ENCODE data around the gene TPRG1L.

TPRG1L gene

DNA sequence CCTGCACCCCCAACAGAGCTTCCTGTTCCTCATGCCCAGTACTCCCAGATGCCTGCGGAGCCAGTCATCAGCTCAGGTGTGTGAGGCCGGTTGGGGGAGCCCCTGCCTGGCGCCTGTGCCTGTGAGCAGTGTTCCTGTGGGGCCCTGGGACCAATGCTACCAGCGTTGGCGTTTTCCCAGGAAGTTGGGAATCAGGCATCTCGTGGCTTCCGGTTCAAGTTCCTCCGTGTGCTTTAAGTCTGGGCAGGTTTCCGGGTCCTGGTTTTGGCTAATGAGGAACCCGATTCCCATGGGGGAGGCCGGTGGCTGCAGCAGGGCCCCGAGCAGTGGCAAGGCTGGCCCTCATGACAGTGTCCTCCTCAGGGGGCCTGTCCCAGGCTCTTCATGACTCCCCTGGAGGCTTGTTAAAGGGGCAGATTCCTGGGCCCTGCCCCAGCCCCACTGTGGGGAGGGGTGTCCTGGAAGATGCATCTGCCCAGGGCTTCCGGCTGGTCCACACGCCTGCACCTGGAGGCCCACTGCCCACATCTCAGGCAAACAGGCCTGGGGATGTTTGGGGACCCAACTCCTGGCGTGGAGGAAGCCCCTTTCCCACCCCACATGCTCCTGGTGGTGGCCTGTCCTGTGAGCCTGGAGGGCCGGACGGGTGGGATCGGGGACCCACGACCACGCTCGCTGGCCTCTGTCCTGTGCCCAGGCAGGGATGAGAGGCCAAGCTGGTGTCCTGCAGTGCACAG lies 53.7 kb downstream of the TPRG1L start:
- no peak for DNase-seq (ENCODE audit: extremely low spot score)
- POLR2A ChIA-PET = no interaction called here
- CTCF ChIA-PET = interaction anchor here (2.4 to 2.5 kb wide), 2 partner anchors 9 to 12 kb away, joined by 8 to 23 read pairs; no protein-coding TSS in a partner anchor
- TF ChIP-seq, protein P1, sequence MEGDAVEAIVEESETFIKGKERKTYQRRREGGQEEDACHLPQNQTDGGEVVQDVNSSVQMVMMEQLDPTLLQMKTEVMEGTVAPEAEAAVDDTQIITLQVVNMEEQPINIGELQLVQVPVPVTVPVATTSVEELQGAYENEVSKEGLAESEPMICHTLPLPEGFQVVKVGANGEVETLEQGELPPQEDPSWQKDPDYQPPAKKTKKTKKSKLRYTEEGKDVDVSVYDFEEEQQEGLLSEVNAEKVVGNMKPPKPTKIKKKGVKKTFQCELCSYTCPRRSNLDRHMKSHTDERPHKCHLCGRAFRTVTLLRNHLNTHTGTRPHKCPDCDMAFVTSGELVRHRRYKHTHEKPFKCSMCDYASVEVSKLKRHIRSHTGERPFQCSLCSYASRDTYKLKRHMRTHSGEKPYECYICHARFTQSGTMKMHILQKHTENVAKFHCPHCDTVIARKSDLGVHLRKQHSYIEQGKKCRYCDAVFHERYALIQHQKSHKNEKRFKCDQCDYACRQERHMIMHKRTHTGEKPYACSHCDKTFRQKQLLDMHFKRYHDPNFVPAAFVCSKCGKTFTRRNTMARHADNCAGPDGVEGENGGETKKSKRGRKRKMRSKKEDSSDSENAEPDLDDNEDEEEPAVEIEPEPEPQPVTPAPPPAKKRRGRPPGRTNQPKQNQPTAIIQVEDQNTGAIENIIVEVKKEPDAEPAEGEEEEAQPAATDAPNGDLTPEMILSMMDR (IDR thresholded peaks at IDR 0.05; ENCODE audit: control extremely low read depth, extremely low read depth, low read depth, missing control alignments) = peak; percentile 5

DNA sequence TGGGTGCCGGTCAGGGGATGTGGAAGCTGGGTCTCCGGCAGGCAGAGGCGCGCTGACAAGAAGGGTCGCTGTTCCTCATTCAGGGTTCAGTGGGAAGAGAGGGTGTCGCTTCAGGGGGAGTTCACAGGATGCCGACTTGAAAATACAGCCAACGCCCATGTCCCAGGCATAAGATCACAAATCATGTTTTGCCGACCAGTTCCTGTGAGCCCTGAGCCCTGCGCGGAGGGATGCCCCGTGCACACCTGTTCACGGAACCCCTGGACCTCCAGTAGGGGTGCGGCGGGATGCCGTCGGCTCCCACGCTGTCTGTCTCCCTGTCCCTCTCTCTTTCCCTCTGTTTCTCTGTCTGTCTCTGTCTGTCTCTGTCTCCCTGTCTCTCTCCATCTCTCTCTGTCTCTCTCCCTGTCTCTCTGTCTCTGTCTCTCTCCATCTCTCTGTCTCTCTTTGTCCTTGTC lies 54.3 kb downstream of the TPRG1L start:
- DNase-seq (ENCODE audit: extremely low spot score) = no peak
- CTCF ChIA-PET = no interaction called here
- POLR2A ChIA-PET = no interaction called here
- TF ChIP-seq, protein P1 (IDR thresholded peaks at IDR 0.05; ENCODE audit: control extremely low read depth, extremely low read depth, low read depth, missing control alignments) = no peak

Measured in GM10248 (cell line).